ENCODE results near the gene KLF4.

- no peak for TF ChIP-seq POLR2AphosphoS5 (IDR thresholded peaks at IDR 0.05; ENCODE audit: low read depth, low read length)
- TF ChIP-seq REST (IDR thresholded peaks at IDR 0.05; ENCODE audit: insufficient read depth in 1 of 2, low read depth in 2 of 2, low read length in 2 of 2), result no peak
Observed at GRCh38 chr9:107530679-107531078, 41.1 kb upstream of the KLF4 start.

Measured in PFSK-1 (cell line).